ENCODE measurements around the gene EPHB1.

EPHB1 gene

DNA sequence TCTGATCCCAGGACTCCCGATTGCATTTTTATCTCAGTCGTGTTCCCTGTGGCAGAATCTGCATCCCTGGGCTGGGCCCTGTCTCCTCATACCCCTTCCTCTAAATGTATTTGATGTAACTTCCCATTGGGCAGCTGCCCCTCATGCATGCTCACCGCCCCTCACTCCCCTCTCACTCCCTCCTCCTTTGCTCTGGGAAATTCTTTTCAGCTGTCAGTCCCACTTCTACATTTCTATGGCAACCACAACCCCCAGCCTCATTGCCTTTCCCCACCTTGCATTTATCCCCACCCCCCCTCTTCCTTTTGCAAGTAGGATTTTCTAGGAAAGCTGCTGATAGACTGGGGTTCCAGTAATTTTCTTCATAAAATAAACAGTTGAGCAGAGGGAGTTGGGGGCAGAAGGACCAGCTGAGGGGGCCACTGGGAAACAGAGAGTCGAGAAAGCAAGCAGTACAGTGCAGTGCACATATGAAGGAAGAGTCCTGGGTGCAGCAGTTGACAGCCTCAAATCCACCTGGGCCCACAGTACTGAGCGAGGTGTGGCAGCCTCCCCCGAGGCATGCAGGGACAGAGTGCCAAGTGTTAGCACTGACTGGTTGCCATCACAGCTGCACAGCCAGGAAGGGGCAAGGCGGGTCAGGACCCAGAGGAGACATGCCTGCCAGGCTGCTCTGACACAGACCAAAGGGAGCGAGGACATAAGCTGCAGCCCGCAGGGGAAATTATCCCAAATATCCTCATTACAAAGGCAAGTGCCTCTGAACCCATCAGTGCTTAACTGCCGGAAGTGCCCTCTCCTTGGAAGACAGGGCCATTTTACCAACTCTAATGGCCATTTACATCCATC is 476.3 kb downstream of the EPHB1 start:
- DNase-seq: peak; percentile 66

DNA sequence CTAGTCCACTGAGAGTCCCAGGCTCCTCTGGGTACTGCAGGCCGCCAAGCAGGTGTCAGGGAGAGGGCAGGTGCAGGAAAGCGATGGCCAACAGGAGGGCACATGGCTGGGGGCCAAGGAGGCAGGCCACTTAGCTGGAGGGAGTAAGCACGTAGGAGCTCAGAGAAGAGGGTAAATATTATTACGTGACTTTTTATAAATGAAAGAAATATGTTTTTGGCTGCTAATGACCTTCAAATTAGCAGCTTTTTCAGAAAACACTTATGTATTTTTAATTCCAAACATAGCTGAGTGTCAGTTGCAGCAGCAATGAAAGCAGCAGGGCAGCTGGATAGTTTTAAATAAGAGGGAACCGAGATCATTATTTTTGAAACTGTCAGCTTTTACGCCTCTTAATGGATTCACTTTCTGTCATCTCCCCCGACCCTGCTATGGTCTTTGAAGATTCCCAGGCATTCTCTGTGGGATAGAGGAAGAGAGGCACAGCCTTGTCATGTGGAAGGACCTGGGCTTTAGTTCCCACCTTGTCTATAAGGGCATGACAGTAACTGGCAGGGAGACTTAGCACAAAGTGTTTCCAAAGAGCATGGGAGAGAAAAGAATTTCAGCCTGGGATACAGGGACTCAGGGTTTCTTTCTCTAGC is 477.1 kb downstream of the EPHB1 start:
- peak; percentile 100 for DNase-seq

DNA sequence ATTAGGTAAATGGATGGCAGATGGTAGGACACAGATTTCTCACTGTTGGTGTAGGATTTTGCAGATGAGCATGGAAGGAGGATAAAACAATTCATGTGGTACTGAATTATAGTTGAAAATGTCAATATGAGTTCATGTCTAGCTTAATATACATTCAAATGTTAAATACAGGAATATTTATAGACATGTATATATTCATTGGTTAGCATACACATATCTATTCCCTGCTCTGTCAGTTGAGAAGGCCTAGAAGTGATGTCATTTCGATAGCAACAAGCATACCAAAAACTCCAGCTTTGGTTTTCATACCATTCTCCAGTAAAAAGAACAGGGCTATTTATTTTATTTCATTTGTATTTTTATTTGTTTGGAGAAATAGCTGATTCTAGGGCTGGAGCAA is 497.1 kb downstream of the EPHB1 start:
- DNase-seq: no peak

DNA sequence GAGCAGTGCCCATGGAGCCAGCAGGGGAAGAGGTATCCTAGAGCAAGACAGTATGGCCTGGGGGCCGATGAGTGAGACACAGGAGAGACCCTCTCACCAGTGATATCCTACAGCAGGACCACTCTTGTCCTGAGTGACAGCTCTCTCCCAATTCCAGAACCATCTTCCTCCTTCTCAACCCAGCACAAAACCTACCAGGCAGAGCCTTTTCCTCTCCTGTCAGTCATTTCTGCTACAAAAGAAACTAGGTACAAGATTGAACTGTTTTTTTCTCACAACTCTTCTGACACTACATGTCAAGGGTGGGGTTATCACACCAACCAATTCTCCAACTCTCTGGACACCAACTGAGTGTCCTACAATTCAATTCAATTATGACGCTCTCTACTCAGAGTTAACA is 506.6 kb downstream of the EPHB1 start:
- no peak for DNase-seq

DNA sequence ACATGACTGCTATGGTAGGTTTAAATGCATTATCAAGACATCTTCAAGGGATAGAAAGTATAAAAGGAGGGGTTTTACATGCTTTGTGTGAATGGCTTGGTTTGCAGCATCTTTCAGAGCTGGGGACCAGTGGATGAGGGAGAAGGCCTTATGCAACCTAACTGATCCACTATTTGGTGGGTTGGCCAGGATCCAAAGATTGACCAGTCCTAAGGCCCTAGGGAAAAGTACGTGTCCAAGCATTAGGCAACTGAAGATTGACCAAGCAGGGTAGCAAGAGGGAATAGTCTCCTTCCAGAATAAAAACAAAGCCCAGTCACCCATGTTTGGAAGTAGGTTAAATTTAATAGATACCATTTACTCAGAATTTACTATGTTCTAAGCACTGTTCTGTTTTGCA is 509.3 kb downstream of the EPHB1 start:
- DNase-seq: no peak

Measured in NCI-H1105 treated with DMSO at 0.1 percent for 48 hours (cell line).